Colonic mucosa (tissue), 4 donors: ENCODE results near the gene APBB2. TPM values are rescaled to one million over a fixed set of nuclear protein-coding genes. Genes with fewer than 3 reads are reported as not detected.

Experiments
- DNase-seq: peaks from one replicate; pipeline ENCODE4 v3.0.0-alpha.2; 2020
- H3K27ac ChIP-seq: fragments of 200-600 bp; one replicate; pipeline ENCODE4 v1.8.0; 2021
- H3K27me3 ChIP-seq: fragments of 200-600 bp; one replicate; pipeline ENCODE4 v1.8.0; 2021
- H3K36me3 ChIP-seq: fragments of 200-600 bp; one replicate; pipeline ENCODE4 v1.8.0; 2021
- H3K4me1 ChIP-seq: fragments of 200-600 bp; one replicate; pipeline ENCODE4 v1.8.0; 2021; ENCODE audit warnings: mild to moderate bottlenecking
- H3K4me3 ChIP-seq: fragments of 200-600 bp; one replicate; pipeline ENCODE4 v1.8.0; 2021
- H3K9ac ChIP-seq, 2 donors: one replicate each; pipeline ENCODE4 v1.7.0; 2013; ENCODE audit warnings: control low read depth in 2 of 2, low read depth in 2 of 2, low read length in 2 of 2
- H3K9me3 ChIP-seq: fragments of 200-600 bp; one replicate; pipeline ENCODE4 v1.8.0; 2021
- intact Hi-C: fragments of 100-400 bp; cut with DNase I; formaldehyde crosslinking; loops from one replicate; pipeline ENCODE4 v1.14.1; 2022
- total RNA-seq, 2 donors: library from RNA; stranded (reverse); fragmentation: NEBNext Ultra II Directional in 1 of 2; extraction: Animal tissue kit (Norgen Biotek cat#: 25700) in 1 of 2; gene quantifications; one replicate each; pipeline ENCODE4 v1.2.1, GENCODE V29; 2021
- TF ChIP-seq, protein P1 (sequence below): fragments of 200-600 bp; IDR thresholded peaks from one replicate; pipeline ENCODE4 v1.8.0; 2022; ENCODE audit warnings: antibody characterized with exemption, mild to moderate bottlenecking
- donor health status: healthy.
- donor health status: DM: no; HTN: no; CAD: no.
- donor health status: DM: no; HTN: no; CAD: no.

APBB2 gene
- total RNA-seq, 2 donors from 2014 or later = 22.8 to 27.5 TPM

GRCh38 chr4:41144812-41145211, 69.5 kb downstream of the APBB2 start:
- no peak overlapping the region for H3K9ac ChIP-seq
- peaks cover 4% of the 10 kb centered on the region for H3K4me1 ChIP-seq
- no peak overlapping the region for H3K27ac ChIP-seq
- no peaks in the 10 kb centered on the region for H3K36me3 ChIP-seq
- intact Hi-C loops = no loop called here
- H3K9me3 ChIP-seq = no peaks in the 10 kb centered on the region
- TF ChIP-seq, protein P1, sequence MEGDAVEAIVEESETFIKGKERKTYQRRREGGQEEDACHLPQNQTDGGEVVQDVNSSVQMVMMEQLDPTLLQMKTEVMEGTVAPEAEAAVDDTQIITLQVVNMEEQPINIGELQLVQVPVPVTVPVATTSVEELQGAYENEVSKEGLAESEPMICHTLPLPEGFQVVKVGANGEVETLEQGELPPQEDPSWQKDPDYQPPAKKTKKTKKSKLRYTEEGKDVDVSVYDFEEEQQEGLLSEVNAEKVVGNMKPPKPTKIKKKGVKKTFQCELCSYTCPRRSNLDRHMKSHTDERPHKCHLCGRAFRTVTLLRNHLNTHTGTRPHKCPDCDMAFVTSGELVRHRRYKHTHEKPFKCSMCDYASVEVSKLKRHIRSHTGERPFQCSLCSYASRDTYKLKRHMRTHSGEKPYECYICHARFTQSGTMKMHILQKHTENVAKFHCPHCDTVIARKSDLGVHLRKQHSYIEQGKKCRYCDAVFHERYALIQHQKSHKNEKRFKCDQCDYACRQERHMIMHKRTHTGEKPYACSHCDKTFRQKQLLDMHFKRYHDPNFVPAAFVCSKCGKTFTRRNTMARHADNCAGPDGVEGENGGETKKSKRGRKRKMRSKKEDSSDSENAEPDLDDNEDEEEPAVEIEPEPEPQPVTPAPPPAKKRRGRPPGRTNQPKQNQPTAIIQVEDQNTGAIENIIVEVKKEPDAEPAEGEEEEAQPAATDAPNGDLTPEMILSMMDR = no peak
- no peak for DNase-seq
- H3K27me3 ChIP-seq = no peaks in the 10 kb centered on the region
- H3K4me3 ChIP-seq = no peak overlapping the region

GRCh38 chr4:41144040-41144379, 70.3 kb downstream of the APBB2 start:
- no peaks in the 10 kb centered on the region for H3K36me3 ChIP-seq
- H3K9me3 ChIP-seq = no peaks in the 10 kb centered on the region
- no peaks in the 10 kb centered on the region for H3K27me3 ChIP-seq
- H3K9ac ChIP-seq = no peak overlapping the region
- peaks cover 4% of the 10 kb centered on the region for H3K4me1 ChIP-seq
- peak overlapping the region; percentile 42 for H3K27ac ChIP-seq
- no peak for DNase-seq
- TF ChIP-seq, protein P1 = no peak
- intact Hi-C loops = no loop called here
- H3K4me3 ChIP-seq = no peak overlapping the region

GRCh38 chr4:41143311-41144039, 70.9 kb downstream of the APBB2 start:
- Histone ChIP-seq H3K4me3 (no peak overlapping the region), H3K4me1 (peaks cover 4% of the 10 kb centered on the region), H3K9me3 (no peaks in the 10 kb centered on the region), H3K27me3 (no peaks in the 10 kb centered on the region), H3K9ac (no peak overlapping the region), H3K27ac (peak overlapping the region; percentile 42), H3K36me3 (no peaks in the 10 kb centered on the region)
- no peak for DNase-seq
- TF ChIP-seq, protein P1 = no peak
- intact Hi-C loops = no loop called here

GRCh38 chr4:41142376-41143310, 71.7 kb downstream of the APBB2 start:
- Histone ChIP-seq H3K4me1 (peaks cover 4% of the 10 kb centered on the region), H3K27me3 (no peaks in the 10 kb centered on the region), H3K9ac (no peak overlapping the region), H3K27ac (peak overlapping the region; percentile 42), H3K4me3 (no peak overlapping the region), H3K36me3 (no peaks in the 10 kb centered on the region), H3K9me3 (no peaks in the 10 kb centered on the region)
- DNase-seq = no peak
- intact Hi-C loops = no loop called here
- TF ChIP-seq, protein P1 = no peak

GRCh38 chr4:41141900-41142299, 72.4 kb downstream of the APBB2 start:
- Histone ChIP-seq H3K4me3 (no peak overlapping the region), H3K9me3 (no peaks in the 10 kb centered on the region), H3K27me3 (no peaks in the 10 kb centered on the region), H3K9ac (no peak overlapping the region), H3K27ac (no peak overlapping the region), H3K36me3 (no peaks in the 10 kb centered on the region), H3K4me1 (peaks cover 4% of the 10 kb centered on the region)
- intact Hi-C loops = no loop called here
- TF ChIP-seq, protein P1 = no peak
- DNase-seq = no peak
